Activated T-helper 1 cell treated with anti-CD3 and anti-CD28 coated beads, Interleukin-12 subunit alpha, Interleukin-12 subunit beta, Interleukin-2, Interleukin-4 antibody, amounts not matched to agents 30 ng/mL and 10 ng/mL and 1 ng/mL, durations not matched to agents 14 hours and 24 hours and 36 hours (primary cell): ENCODE data around the gene PTK6. TPM values are rescaled to one million over a fixed set of nuclear protein-coding genes. Genes with fewer than 3 reads are reported as not detected.
"Not testable (repeated sequence)": the region's sequence is repeated elsewhere in the genome, so short reads cannot be mapped to it uniquely, and the experiment has no call there.

Source experiments
- DNase-seq: peaks from one replicate; pipeline ENCODE4 v3.0.0; 2021; ENCODE audit warnings: low spot score
- H3K27ac Mint-ChIP-seq: one replicate; pipeline ENCODE4 v1.8.0; 2021; ENCODE audit warnings: mild to moderate bottlenecking, mixed read lengths
- H3K27me3 Mint-ChIP-seq: one replicate; pipeline ENCODE4 v1.8.0; 2022; ENCODE audit warnings: mild to moderate bottlenecking, moderate library complexity, mixed read lengths; ENCODE audit not compliant: insufficient read depth
- H3K36me3 Mint-ChIP-seq: one replicate; pipeline ENCODE4 v1.8.0; 2021; ENCODE audit warnings: low read depth, mixed read lengths
- H3K4me1 Mint-ChIP-seq: one replicate; pipeline ENCODE4 v1.8.0; 2021; ENCODE audit warnings: low read depth, mixed read lengths
- H3K4me3 Mint-ChIP-seq: one replicate; pipeline ENCODE4 v1.8.0; 2021; ENCODE audit warnings: mild to moderate bottlenecking, moderate library complexity, mixed read lengths
- H3K9me3 Mint-ChIP-seq: one replicate; pipeline ENCODE4 v1.8.0; 2021; ENCODE audit warnings: mixed read lengths
- intact Hi-C: fragments of 100-400 bp; cut with micrococcal nuclease; formaldehyde crosslinking; loops from one replicate; pipeline ENCODE4 v1.15.1; 2024
- total RNA-seq: library from RNA; stranded (reverse); gene quantifications from 2 replicates; pipeline ENCODE4 v1.2.3, GENCODE V29; 2022

Gene PTK6
- total RNA-seq, 1 donor from 2014 or later = 0.16 TPM

GRCh38 chr20:63566395-63567135 is 29.4 kb upstream of the PTK6 start:
- H3K4me1 Mint-ChIP-seq = peaks cover 8% of the 10 kb centered on the region
- H3K9me3 Mint-ChIP-seq = no peaks in the 10 kb centered on the region
- intact Hi-C loops = loop anchor here (1.0 to 5.0 kb wide), 2 partner anchors 13 to 61 kb away; partner anchors contain the start of gene GMEB2
- no peak overlapping the region for H3K4me3 Mint-ChIP-seq
- no peak overlapping the region for H3K27ac Mint-ChIP-seq
- no peak for DNase-seq
- no peaks in the 10 kb centered on the region for H3K27me3 Mint-ChIP-seq
- peaks cover 12% of the 10 kb centered on the region for H3K36me3 Mint-ChIP-seq

- peaks cover 14% of the 10 kb centered on the region for H3K36me3 Mint-ChIP-seq
- no peak overlapping the region for H3K27ac Mint-ChIP-seq
- H3K4me1 Mint-ChIP-seq = peaks cover 8% of the 10 kb centered on the region
- no peaks in the 10 kb centered on the region for H3K9me3 Mint-ChIP-seq
- H3K27me3 Mint-ChIP-seq = no peaks in the 10 kb centered on the region
- no peak overlapping the region for H3K4me3 Mint-ChIP-seq
- intact Hi-C loops = loop anchor here (5.0 kb wide), 1 partner anchor 61 kb away; the partner anchor contains the start of gene GMEB2
- DNase-seq = no peak
Observed at GRCh38 chr20:63565699-63566335, 28.6 kb upstream of the PTK6 start.

- peaks cover 18% of the 10 kb centered on the region for H3K36me3 Mint-ChIP-seq
- no peak overlapping the region for H3K4me3 Mint-ChIP-seq
- H3K27ac Mint-ChIP-seq = no peak overlapping the region
- no peaks in the 10 kb centered on the region for H3K9me3 Mint-ChIP-seq
- intact Hi-C loops = loop anchor here (5.0 kb wide), 1 partner anchor 62 kb away; the partner anchor contains the start of gene GMEB2
- DNase-seq = no peak
- H3K4me1 Mint-ChIP-seq = peaks cover 8% of the 10 kb centered on the region
- H3K27me3 Mint-ChIP-seq = no peaks in the 10 kb centered on the region
Observed at GRCh38 chr20:63565021-63565698, 28.0 kb upstream of the PTK6 start.

GRCh38 chr20:63564036-63564810 is 27.0 kb upstream of the PTK6 start:
- Mint-ChIP-seq H3K27me3 (no peaks in the 10 kb centered on the region), H3K9me3 (no peaks in the 10 kb centered on the region), H3K36me3 (peaks cover 18% of the 10 kb centered on the region), H3K4me3 (no peak overlapping the region), H3K27ac (no peak overlapping the region), H3K4me1 (peaks cover 8% of the 10 kb centered on the region)
- no peak for DNase-seq
- intact Hi-C loops = no loop called here

- DNase-seq = no peak
- H3K36me3 Mint-ChIP-seq = peaks cover 21% of the 10 kb centered on the region
- H3K27ac Mint-ChIP-seq = no peak overlapping the region
- no peaks in the 10 kb centered on the region for H3K9me3 Mint-ChIP-seq
- H3K4me3 Mint-ChIP-seq = no peak overlapping the region
- intact Hi-C loops = no loop called here
- H3K4me1 Mint-ChIP-seq = peaks cover 8% of the 10 kb centered on the region
- no peaks in the 10 kb centered on the region for H3K27me3 Mint-ChIP-seq
Observed at GRCh38 chr20:63563225-63563935, 26.2 kb upstream of the PTK6 start.

GRCh38 chr20:63562461-63563224 is 25.5 kb upstream of the PTK6 start:
- H3K9me3 Mint-ChIP-seq = no peaks in the 10 kb centered on the region
- peaks cover 2% of the 10 kb centered on the region for H3K4me1 Mint-ChIP-seq
- intact Hi-C loops = no loop called here
- no peaks in the 10 kb centered on the region for H3K27me3 Mint-ChIP-seq
- no peak overlapping the region for H3K4me3 Mint-ChIP-seq
- no peak for DNase-seq
- peaks cover 20% of the 10 kb centered on the region for H3K36me3 Mint-ChIP-seq
- no peak overlapping the region for H3K27ac Mint-ChIP-seq

- DNase-seq = no peak
- H3K27me3 Mint-ChIP-seq = peaks cover 3% of the 10 kb centered on the region
- no peaks in the 10 kb centered on the region for H3K4me1 Mint-ChIP-seq
- intact Hi-C loops = no loop called here
- peaks cover 20% of the 10 kb centered on the region for H3K36me3 Mint-ChIP-seq
- no peak overlapping the region for H3K4me3 Mint-ChIP-seq
- H3K9me3 Mint-ChIP-seq = no peaks in the 10 kb centered on the region
- no peak overlapping the region for H3K27ac Mint-ChIP-seq
Observed at GRCh38 chr20:63561624-63562396, 24.6 kb upstream of the PTK6 start.

GRCh38 chr20:63560856-63561609 is 23.9 kb upstream of the PTK6 start:
- H3K27me3 Mint-ChIP-seq = peaks cover 3% of the 10 kb centered on the region
- peaks cover 20% of the 10 kb centered on the region for H3K36me3 Mint-ChIP-seq
- no peak overlapping the region for H3K27ac Mint-ChIP-seq
- DNase-seq = no peak
- intact Hi-C loops = no loop called here
- no peaks in the 10 kb centered on the region for H3K4me1 Mint-ChIP-seq
- no peaks in the 10 kb centered on the region for H3K9me3 Mint-ChIP-seq
- no peak overlapping the region for H3K4me3 Mint-ChIP-seq

- Mint-ChIP-seq H3K4me1 (no peaks in the 10 kb centered on the region), H3K27ac (no peak overlapping the region), H3K27me3 (peaks cover 3% of the 10 kb centered on the region), H3K4me3 (no peak overlapping the region), H3K36me3 (peaks cover 16% of the 10 kb centered on the region), H3K9me3 (no peaks in the 10 kb centered on the region)
- DNase-seq = no peak
- intact Hi-C loops = no loop called here
Observed at GRCh38 chr20:63560333-63560805, 23.2 kb upstream of the PTK6 start.

- H3K27ac Mint-ChIP-seq, H3K4me3 Mint-ChIP-seq, H3K9me3 Mint-ChIP-seq, H3K4me1 Mint-ChIP-seq, intact Hi-C loops, DNase-seq, H3K27me3 Mint-ChIP-seq: not testable (repeated sequence)
- peaks cover 16% of the 10 kb centered on the region for H3K36me3 Mint-ChIP-seq
Observed at GRCh38 chr20:63559485-63560332, 22.5 kb upstream of the PTK6 start.
